Neural cell (in vitro differentiated cells): Measurements from ENCODE around the gene SH3RF1. TPM values are rescaled to one million over a fixed set of nuclear protein-coding genes. Genes with fewer than 3 reads are reported as not detected.
A peak's percentile ranks its signal among the peaks of the same experiment; 100 is the strongest.

Source experiments
- H2AFZ ChIP-seq: fragments of 200-600, 300-800 bp; sonication (generic), shearing (Covaris generic); 2 replicates; pipeline ENCODE4 v1.6.0; 2014; ENCODE audit warnings: low read depth, mild to moderate bottlenecking, antibody characterized with exemption, low read length, moderate library complexity
- H3F3A ChIP-seq: fragments of 200-600 bp; shearing (Covaris generic); 2 replicates; pipeline ENCODE4 v1.6.1; 2016; ENCODE audit warnings: mild to moderate bottlenecking, moderate library complexity, mixed read lengths, antibody characterized with exemption, low read length; ENCODE audit not compliant: insufficient read depth, poor library complexity, severe bottlenecking
- H3K27ac ChIP-seq: fragments of 200-600, 300-800 bp; sonication (generic), shearing (Covaris generic); 2 replicates; pipeline ENCODE4 v1.5.1; 2014; ENCODE audit warnings: mild to moderate bottlenecking, low read length, moderate library complexity
- H3K27me3 ChIP-seq: fragments of 300-800, 200-600 bp; sonication (generic), shearing (Covaris generic); 2 replicates; pipeline ENCODE4 v1.6.0; 2014; ENCODE audit warnings: mild to moderate bottlenecking, low read depth, low read length, moderate library complexity; ENCODE audit not compliant: insufficient read depth
- H3K36me3 ChIP-seq: fragments of 300-800, 200-600 bp; sonication (generic), shearing (Covaris generic); 2 replicates; pipeline ENCODE4 v1.5.1; 2014; ENCODE audit warnings: mild to moderate bottlenecking, antibody characterized with exemption, low read length, moderate library complexity; ENCODE audit not compliant: insufficient read depth
- H3K4me2 ChIP-seq: fragments of 300-800, 200-600 bp; sonication (generic), shearing (Covaris generic); 2 replicates; pipeline ENCODE4 v1.6.0; 2014; ENCODE audit warnings: mild to moderate bottlenecking, low read length
- H3K4me3 ChIP-seq: fragments of 300-800, 200-600 bp; sonication (generic), shearing (Covaris generic); 2 replicates; pipeline ENCODE4 v1.5.1; 2014; ENCODE audit warnings: mild to moderate bottlenecking, low read length, moderate library complexity
- H3K79me2 ChIP-seq: fragments of 200-600 bp; shearing (Covaris generic); replicated peaks from 2 replicates; pipeline ENCODE4 v1.6.0; 2014; ENCODE audit warnings: mild to moderate bottlenecking, low read length, moderate library complexity; ENCODE audit not compliant: insufficient read depth
- H3K9ac ChIP-seq: fragments of 300-800, 200-600 bp; sonication (generic), shearing (Covaris generic); 2 replicates; pipeline ENCODE4 v1.6.1; 2016; ENCODE audit warnings: mild to moderate bottlenecking, low read length, mixed read lengths
- H3K9me2 ChIP-seq: fragments of 200-600 bp; shearing (Covaris generic); 2 replicates; pipeline ENCODE4 v1.6.1; 2016; ENCODE audit warnings: mild to moderate bottlenecking, low read length, mixed read lengths; ENCODE audit not compliant: insufficient read depth
- H3K9me3 ChIP-seq: fragments of 200-600, 300-800 bp; sonication (generic), shearing (Covaris generic); 2 replicates; pipeline ENCODE4 v1.6.1; 2016; ENCODE audit warnings: mild to moderate bottlenecking, mixed run types, low read length, moderate library complexity, mixed read lengths
- H4K20me1 ChIP-seq: fragments of 200-600 bp; shearing (Covaris generic); 2 replicates; pipeline ENCODE4 v1.6.1; 2016; ENCODE audit warnings: mild to moderate bottlenecking, mixed run types; ENCODE audit not compliant: insufficient read depth
- CTCF ChIP-seq: fragments of 450-650 bp; IDR thresholded peaks from 2 replicates; pipeline ENCODE4 v1.5.1; 2014; ENCODE audit warnings: antibody characterized with exemption, mild to moderate bottlenecking, moderate library complexity; ENCODE audit not compliant: poor library complexity, severe bottlenecking
- EP300 ChIP-seq: fragments of 450-650 bp; conservative IDR thresholded peaks from 2 replicates; pipeline ENCODE4 v1.6.1; 2014; ENCODE audit warnings: antibody characterized with exemption, mild to moderate bottlenecking, moderate library complexity; ENCODE audit not compliant: poor library complexity, severe bottlenecking
- EZH2 ChIP-seq: fragments of 200-600, 300-800 bp; shearing (Covaris generic), sonication (generic); IDR thresholded peaks from 2 replicates; pipeline ENCODE4 v1.6.1; 2014; ENCODE audit warnings: antibody characterized with exemption, low read length, borderline replicate concordance, mild to moderate bottlenecking; ENCODE audit not compliant: insufficient read depth, poor library complexity, severe bottlenecking
- MXI1 ChIP-seq: fragments of 450-650 bp; conservative IDR thresholded peaks from 2 replicates; pipeline ENCODE4 v1.6.1; 2014; ENCODE audit warnings: antibody characterized with exemption, mild to moderate bottlenecking; ENCODE audit not compliant: poor library complexity, severe bottlenecking
- POLR2AphosphoS5 ChIP-seq: IDR thresholded peaks from 2 replicates; pipeline ENCODE4 v1.6.1; 2012
- RAD21 ChIP-seq: fragments of 450-650 bp; conservative IDR thresholded peaks from 2 replicates; pipeline ENCODE4 v1.6.1; 2014; ENCODE audit warnings: antibody characterized with exemption, mild to moderate bottlenecking, moderate library complexity
- REST ChIP-seq: IDR thresholded peaks from 2 replicates; pipeline ENCODE4 v1.6.1; 2012; ENCODE audit warnings: borderline replicate concordance
- SMC3 ChIP-seq: fragments of 450-650 bp; conservative IDR thresholded peaks from 2 replicates; pipeline ENCODE4 v1.6.1; 2014; ENCODE audit warnings: antibody characterized with exemption, mild to moderate bottlenecking, moderate library complexity; ENCODE audit not compliant: poor library complexity
- TAF1 ChIP-seq: IDR thresholded peaks from 2 replicates; pipeline ENCODE4 v1.6.1; 2012; ENCODE audit warnings: low read depth
- polyA plus RNA-seq: library from polyadenylated mRNA; depleted of rRNA; stranded (reverse); fragments of >200 nt; gene quantifications from 2 replicates; pipeline ENCODE4 v1.2.3, GENCODE V29; 2014

The SH3RF1 gene
- polyA plus RNA-seq, 1 donor from 2014 or later, result 3.1 TPM

GRCh38 chr4:169236873-169237626 is 33.7 kb downstream of the SH3RF1 start:
- Histone ChIP-seq H3K4me3 (no peak overlapping the region), H3K27me3 (no peaks in the 10 kb centered on the region), H4K20me1 (no peaks in the 10 kb centered on the region), H3K36me3 (no peaks in the 10 kb centered on the region), H3K4me2 (no peak overlapping the region), H3K9me3 (no peaks in the 10 kb centered on the region), H3K27ac (no peak overlapping the region), H3K79me2 (peaks cover 51% of the 10 kb centered on the region), H3K9ac (no peak overlapping the region), H2AFZ (no peak overlapping the region), H3F3A (no peaks in the 10 kb centered on the region), H3K9me2 (no peaks in the 10 kb centered on the region)
- no peak for TF ChIP-seq REST
- TF ChIP-seq EZH2, result no peak
- TF ChIP-seq EP300, result no peak
- TF ChIP-seq CTCF, result no peak
- TF ChIP-seq POLR2AphosphoS5, result no peak
- no peak for TF ChIP-seq MXI1
- no peak for TF ChIP-seq TAF1
- TF ChIP-seq SMC3, result no peak
- TF ChIP-seq RAD21, result no peak

GRCh38 chr4:169236078-169236477 is 34.7 kb downstream of the SH3RF1 start:
- no peak overlapping the region for H3K4me3 ChIP-seq
- no peaks in the 10 kb centered on the region for H3K36me3 ChIP-seq
- no peak overlapping the region for H3K4me2 ChIP-seq
- no peaks in the 10 kb centered on the region for H3F3A ChIP-seq
- no peaks in the 10 kb centered on the region for H3K9me3 ChIP-seq
- H4K20me1 ChIP-seq, result no peaks in the 10 kb centered on the region
- no peak overlapping the region for H3K27ac ChIP-seq
- H3K27me3 ChIP-seq, result no peaks in the 10 kb centered on the region
- H3K9me2 ChIP-seq, result no peaks in the 10 kb centered on the region
- no peak overlapping the region for H2AFZ ChIP-seq
- H3K9ac ChIP-seq, result no peak overlapping the region
- H3K79me2 ChIP-seq, result peaks cover 42% of the 10 kb centered on the region
- TF ChIP-seq MXI1 (no peak), POLR2AphosphoS5 (peak; percentile 20), RAD21 (no peak), TAF1 (no peak), EP300 (no peak), SMC3 (no peak), REST (no peak), EZH2 (no peak)
